Ishikawa (cell line): ENCODE data around the gene CPT1C.

ENCODE experiments used
- CEBPB ChIP-seq: IDR thresholded peaks from 2 replicates; pipeline ENCODE4 v1.6.1; 2012
- CREB1 ChIP-seq: IDR thresholded peaks from 2 replicates; pipeline ENCODE4 v1.6.1; 2012; ENCODE audit warnings: low read depth
- EGR1 ChIP-seq: IDR thresholded peaks from 2 replicates; pipeline ENCODE4 v1.6.1; 2012
- EP300 ChIP-seq: IDR thresholded peaks from 2 replicates; pipeline ENCODE4 v1.6.1; 2012; ENCODE audit warnings: borderline replicate concordance
- FOXM1 ChIP-seq: IDR thresholded peaks from 2 replicates; pipeline ENCODE4 v1.6.1; 2012; ENCODE audit warnings: low read depth, borderline replicate concordance
- MAX ChIP-seq: IDR thresholded peaks from 2 replicates; pipeline ENCODE4 v1.6.1; 2012
- NFIC ChIP-seq: IDR thresholded peaks from 2 replicates; pipeline ENCODE4 v1.6.1; 2012
- TAF1 ChIP-seq: IDR thresholded peaks from 2 replicates; pipeline ENCODE4 v1.6.1; 2012; ENCODE audit warnings: low read depth, mild to moderate bottlenecking
- TCF12 ChIP-seq: IDR thresholded peaks from 2 replicates; pipeline ENCODE4 v1.6.1; 2012; ENCODE audit warnings: low read depth
- TEAD4 ChIP-seq: IDR thresholded peaks from 2 replicates; pipeline ENCODE4 v1.6.1; 2012
- USF1 ChIP-seq: IDR thresholded peaks from 2 replicates; pipeline ENCODE4 v1.6.1; 2012
- TF ChIP-seq, protein P1 (sequence below): IDR thresholded peaks from 2 replicates; pipeline ENCODE4 v1.6.1; 2012; ENCODE audit warnings: low read depth, mild to moderate bottlenecking

DNA sequence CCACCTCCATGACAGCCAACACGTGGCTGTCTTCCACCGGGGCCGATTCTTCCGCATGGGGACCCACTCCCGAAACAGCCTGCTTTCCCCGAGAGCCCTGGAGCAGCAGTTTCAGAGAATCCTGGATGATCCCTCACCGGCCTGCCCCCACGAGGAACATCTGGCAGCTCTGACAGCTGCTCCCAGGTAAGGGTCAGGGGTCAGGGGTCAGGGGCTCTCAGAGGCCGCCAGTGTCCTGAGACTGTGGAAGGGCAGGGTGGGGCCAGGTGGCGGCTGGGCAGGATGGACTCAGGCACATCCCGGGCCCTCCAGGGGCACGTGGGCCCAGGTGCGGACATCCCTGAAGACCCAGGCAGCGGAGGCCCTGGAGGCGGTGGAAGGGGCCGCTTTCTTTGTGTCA is 15.0 kb downstream of the CPT1C start:
- TF ChIP-seq EP300: no peak
- no peak for TF ChIP-seq NFIC
- TF ChIP-seq, protein P1, sequence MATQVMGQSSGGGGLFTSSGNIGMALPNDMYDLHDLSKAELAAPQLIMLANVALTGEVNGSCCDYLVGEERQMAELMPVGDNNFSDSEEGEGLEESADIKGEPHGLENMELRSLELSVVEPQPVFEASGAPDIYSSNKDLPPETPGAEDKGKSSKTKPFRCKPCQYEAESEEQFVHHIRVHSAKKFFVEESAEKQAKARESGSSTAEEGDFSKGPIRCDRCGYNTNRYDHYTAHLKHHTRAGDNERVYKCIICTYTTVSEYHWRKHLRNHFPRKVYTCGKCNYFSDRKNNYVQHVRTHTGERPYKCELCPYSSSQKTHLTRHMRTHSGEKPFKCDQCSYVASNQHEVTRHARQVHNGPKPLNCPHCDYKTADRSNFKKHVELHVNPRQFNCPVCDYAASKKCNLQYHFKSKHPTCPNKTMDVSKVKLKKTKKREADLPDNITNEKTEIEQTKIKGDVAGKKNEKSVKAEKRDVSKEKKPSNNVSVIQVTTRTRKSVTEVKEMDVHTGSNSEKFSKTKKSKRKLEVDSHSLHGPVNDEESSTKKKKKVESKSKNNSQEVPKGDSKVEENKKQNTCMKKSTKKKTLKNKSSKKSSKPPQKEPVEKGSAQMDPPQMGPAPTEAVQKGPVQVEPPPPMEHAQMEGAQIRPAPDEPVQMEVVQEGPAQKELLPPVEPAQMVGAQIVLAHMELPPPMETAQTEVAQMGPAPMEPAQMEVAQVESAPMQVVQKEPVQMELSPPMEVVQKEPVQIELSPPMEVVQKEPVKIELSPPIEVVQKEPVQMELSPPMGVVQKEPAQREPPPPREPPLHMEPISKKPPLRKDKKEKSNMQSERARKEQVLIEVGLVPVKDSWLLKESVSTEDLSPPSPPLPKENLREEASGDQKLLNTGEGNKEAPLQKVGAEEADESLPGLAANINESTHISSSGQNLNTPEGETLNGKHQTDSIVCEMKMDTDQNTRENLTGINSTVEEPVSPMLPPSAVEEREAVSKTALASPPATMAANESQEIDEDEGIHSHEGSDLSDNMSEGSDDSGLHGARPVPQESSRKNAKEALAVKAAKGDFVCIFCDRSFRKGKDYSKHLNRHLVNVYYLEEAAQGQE: no peak
- no peak for TF ChIP-seq USF1
- TF ChIP-seq TAF1: no peak
- no peak for TF ChIP-seq TEAD4
- no peak for TF ChIP-seq CEBPB
- TF ChIP-seq EGR1: no peak
- TF ChIP-seq FOXM1: no peak
- no peak for TF ChIP-seq CREB1
- TF ChIP-seq TCF12: no peak
- TF ChIP-seq MAX: no peak
